Measurements from ENCODE around the gene PRKN.
"Not testable (repeated sequence)": the region's sequence is repeated elsewhere in the genome, so short reads cannot be mapped to it uniquely, and the experiment has no call there.

PRKN gene

GRCh38 chr6:162562041-162562440, 165.5 kb downstream of the PRKN start:
- Histone ChIP-seq H3K4me3 (no peak overlapping the region), H3K27ac (no peak overlapping the region)

GRCh38 chr6:162560891-162561290, 166.7 kb downstream of the PRKN start:
- no peak overlapping the region for H3K27ac ChIP-seq
- no peak overlapping the region for H3K4me3 ChIP-seq

- Histone ChIP-seq H3K27ac (no peak overlapping the region), H3K4me3 (no peak overlapping the region)
Observed at GRCh38 chr6:162554531-162554930, 173.0 kb downstream of the PRKN start.

- H3K27ac ChIP-seq = no peak overlapping the region
- H3K4me3 ChIP-seq = no peak overlapping the region
Observed at GRCh38 chr6:162546905-162547304, 180.7 kb downstream of the PRKN start.

- no peak overlapping the region for H3K4me3 ChIP-seq
Observed at GRCh38 chr6:162543221-162543620, 184.3 kb downstream of the PRKN start.

GRCh38 chr6:162541019-162541601, 186.5 kb downstream of the PRKN start:
- no peak overlapping the region for H3K27ac ChIP-seq
- no peak overlapping the region for H3K4me3 ChIP-seq

More at GRCh38 chr6:162543221-162543620, 184.3 kb downstream of the PRKN start:
- no peak overlapping the region for H3K27ac ChIP-seq

- H3K27ac ChIP-seq = no peak overlapping the region
- H3K4me3 ChIP-seq = no peak overlapping the region
Observed at GRCh38 chr6:162539321-162539720, 188.2 kb downstream of the PRKN start.

GRCh38 chr6:162538643-162539064, 188.9 kb downstream of the PRKN start:
- H3K4me3 ChIP-seq = no peak overlapping the region
- H3K27ac ChIP-seq = peak overlapping the region in 1 of 21 experiments; percentile 57

GRCh38 chr6:162533009-162533400, 194.6 kb downstream of the PRKN start:
- no peak overlapping the region for H3K4me3 ChIP-seq
- no peak overlapping the region for H3K27ac ChIP-seq

GRCh38 chr6:162532283-162533008, 195.1 kb downstream of the PRKN start:
- H3K27ac ChIP-seq = no peak overlapping the region
- no peak overlapping the region for H3K4me3 ChIP-seq

- not testable (repeated sequence) for H3K4me3 ChIP-seq, H3K27ac ChIP-seq
Observed at GRCh38 chr6:162531391-162531790, 196.2 kb downstream of the PRKN start.

- Histone ChIP-seq H3K27ac (no peak overlapping the region), H3K4me3 (no peak overlapping the region)
Observed at GRCh38 chr6:162528538-162528937, 199.0 kb downstream of the PRKN start.

- Histone ChIP-seq H3K27ac (no peak overlapping the region), H3K4me3 (no peak overlapping the region)
Observed at GRCh38 chr6:162526960-162527359, 200.6 kb downstream of the PRKN start.

- Histone ChIP-seq H3K4me3 (no peak overlapping the region), H3K27ac (no peak overlapping the region)
Observed at GRCh38 chr6:162525181-162525580, 202.4 kb downstream of the PRKN start.

GRCh38 chr6:162512744-162513143, 214.8 kb downstream of the PRKN start:
- no peak overlapping the region for H3K27ac ChIP-seq
- no peak overlapping the region for H3K4me3 ChIP-seq

GRCh38 chr6:162497389-162497788, 230.2 kb downstream of the PRKN start:
- no peak overlapping the region for H3K4me3 ChIP-seq

GRCh38 chr6:162493917-162494316, 233.6 kb downstream of the PRKN start:
- Histone ChIP-seq H3K27ac (no peak overlapping the region), H3K4me3 (no peak overlapping the region)

More at GRCh38 chr6:162497389-162497788, 230.2 kb downstream of the PRKN start:
- no peak overlapping the region for H3K27ac ChIP-seq

GRCh38 chr6:162491637-162492036, 235.9 kb downstream of the PRKN start:
- Histone ChIP-seq H3K4me3 (no peak overlapping the region), H3K27ac (no peak overlapping the region)

- Histone ChIP-seq H3K27ac (no peak overlapping the region), H3K4me3 (no peak overlapping the region)
Observed at GRCh38 chr6:162489101-162489976, 238.2 kb downstream of the PRKN start.

- no peak overlapping the region for H3K4me3 ChIP-seq
- H3K27ac ChIP-seq = no peak overlapping the region
Observed at GRCh38 chr6:162488444-162488843, 239.1 kb downstream of the PRKN start.

GRCh38 chr6:162485464-162485863, 242.1 kb downstream of the PRKN start:
- Histone ChIP-seq H3K27ac (no peak overlapping the region), H3K4me3 (no peak overlapping the region)
